A549 treated with dexamethasone at 1 μM for 4 hours (cell line): ENCODE results near the gene KRTAP10-3. TPM values are rescaled to one million over a fixed set of nuclear protein-coding genes. Genes with fewer than 3 reads are reported as not detected.

Experiments
- total RNA-seq: library from RNA; stranded (reverse); fragments of 200-300 nt; extraction: Qiagen RNA extraction; gene quantifications from 5 replicates; pipeline ENCODE4 v1.2.3, GENCODE V29; 2022

KRTAP10-3 gene
- total RNA-seq = not detected in 5 replicates

DNA sequence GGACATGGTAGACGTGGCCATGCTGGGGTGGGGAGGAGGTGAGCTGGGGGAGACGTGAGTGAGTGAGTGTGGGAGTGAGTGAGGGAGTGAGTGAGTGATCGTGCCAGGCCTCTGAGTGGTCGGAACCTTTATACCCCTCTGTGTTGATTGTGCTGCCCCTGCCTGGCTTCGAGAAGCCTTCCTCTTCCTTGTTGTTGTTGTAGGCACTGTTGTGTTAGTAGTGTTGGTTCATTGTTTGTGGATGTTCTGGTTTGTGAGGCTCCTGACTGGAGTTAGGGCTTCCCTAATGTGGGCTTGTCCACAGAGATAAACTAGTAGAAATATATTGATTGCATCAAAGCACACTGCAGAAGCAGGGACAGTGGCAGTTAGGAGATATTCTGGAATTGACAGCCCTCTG, at the start of gene KRTAP10-3:
Gene KRTAP10-3 (minus strand): TSS at position 101 of the 400 bp plus-strand sequence. CDS start 80 bp downstream, at position 21.

DNA sequence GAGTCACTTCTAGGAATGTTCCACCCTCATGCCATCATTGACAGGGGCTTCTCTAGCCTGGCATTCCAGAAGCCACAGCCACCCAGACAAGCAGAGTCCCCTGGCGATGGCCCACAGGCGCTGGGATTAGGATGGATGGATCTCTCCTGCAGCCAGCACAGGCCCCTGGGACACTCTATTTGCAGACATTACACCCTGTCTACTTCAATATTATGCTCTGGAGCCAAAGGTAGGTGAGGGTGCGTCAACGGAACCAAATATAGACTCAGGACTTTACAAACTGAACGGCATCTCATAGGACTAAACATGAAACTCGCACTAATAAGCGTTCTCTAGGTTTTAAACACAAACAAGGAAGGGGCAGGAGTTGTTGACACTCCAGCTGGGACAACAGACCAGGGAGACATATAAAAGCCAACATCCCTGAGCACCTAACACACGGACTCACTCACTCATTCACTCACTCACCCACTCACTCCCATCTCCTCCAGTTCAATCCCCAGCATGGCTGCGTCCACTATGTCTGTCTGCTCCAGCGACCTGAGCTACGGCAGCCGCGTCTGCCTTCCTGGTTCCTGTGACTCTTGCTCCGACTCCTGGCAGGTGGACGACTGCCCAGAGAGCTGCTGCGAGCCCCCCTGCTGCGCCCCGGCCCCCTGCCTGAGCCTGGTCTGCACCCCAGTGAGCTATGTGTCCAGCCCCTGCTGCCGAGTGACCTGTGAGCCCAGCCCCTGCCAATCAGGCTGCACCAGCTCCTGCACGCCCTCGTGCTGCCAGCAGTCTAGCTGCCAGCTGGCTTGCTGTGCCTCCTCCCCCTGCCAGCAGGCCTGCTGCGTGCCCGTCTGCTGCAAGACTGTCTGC, 41.8 kb upstream of the KRTAP10-3 start, which contains the start of gene KRTAP10-7:
Gene KRTAP10-7 (plus strand): TSS at position 480 of the 861 bp plus-strand sequence. CDS start 25 bp downstream, at position 505.

GRCh38 chr21:44592446-44593311, 34.1 kb upstream of the KRTAP10-3 start, which contains the start of gene KRTAP10-6:
KRTAP10-6 (minus strand) TSS chr21:44592505; CDS start chr21:44592484, 21 bp downstream.

DNA sequence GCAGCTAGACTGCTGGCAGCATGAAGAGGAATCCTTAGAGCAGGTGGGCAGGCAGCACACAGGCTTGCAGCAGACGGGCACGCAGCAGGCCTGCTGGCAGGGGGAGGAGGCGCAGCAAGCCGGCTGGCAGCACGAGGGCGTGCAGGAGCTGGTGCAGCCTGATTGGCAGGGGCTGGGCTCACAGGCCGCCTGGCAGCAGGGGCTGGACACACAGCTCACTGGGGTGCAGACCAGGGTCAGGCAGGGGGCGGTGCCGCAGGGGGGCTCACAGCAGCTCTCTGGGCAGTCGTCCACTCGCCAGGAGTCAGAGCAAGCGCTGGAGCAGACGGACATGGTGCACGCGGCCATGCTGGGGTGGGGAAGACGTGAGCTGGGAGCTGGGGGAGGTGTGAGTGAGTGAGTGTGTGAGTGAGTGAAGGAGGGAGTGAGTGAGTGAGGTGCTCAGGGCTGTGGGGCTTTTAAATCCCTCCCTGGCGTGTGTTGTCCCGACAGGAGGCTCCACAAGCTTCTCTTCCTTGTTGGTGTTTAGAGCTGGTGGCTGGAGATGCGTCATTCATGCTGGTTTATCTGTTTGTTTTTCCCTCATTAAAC, 21.7 kb upstream of the KRTAP10-3 start, which contains the start of gene KRTAP10-5:
Gene KRTAP10-5 (minus strand): TSS at position 374 of the 591 bp plus-strand sequence. CDS start 26 bp downstream, at position 348.

GRCh38 chr21:44573630-44574456, 15.2 kb upstream of the KRTAP10-3 start, which contains the start of gene KRTAP10-4:
KRTAP10-4 (plus strand) TSS chr21:44573729; CDS start chr21:44573759, 30 bp downstream.

DNA sequence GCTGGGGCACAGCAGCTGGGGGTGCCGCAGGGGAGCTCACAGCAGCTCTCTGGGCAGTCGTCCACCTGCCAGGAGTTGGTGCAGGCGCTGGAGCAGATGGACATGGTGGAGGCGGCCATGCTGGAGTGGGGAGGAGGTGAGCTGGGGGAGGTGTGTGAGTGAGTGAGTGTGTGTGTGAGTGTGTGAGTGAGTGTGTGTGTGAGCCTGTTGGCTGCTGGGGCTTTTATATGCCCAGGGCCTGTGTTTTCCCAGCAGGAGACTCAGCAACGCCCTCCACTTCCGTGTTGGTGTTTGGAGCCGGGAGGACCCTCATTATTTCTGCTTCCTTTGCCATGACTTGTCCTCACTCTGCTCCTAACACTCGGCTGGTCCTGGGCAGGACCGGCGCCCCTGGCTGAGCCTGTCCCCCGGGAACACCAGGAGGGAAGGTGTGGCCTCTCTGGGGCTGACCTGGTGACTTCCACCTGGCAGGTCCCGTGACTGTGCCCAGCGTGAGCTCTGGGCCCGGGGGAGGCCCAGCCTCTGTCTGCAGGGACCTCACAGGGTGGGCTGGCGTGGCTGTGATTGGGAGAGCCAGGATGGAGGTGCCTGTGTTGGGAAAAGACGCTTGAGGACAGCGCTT, 7.1 kb downstream of the KRTAP10-3 start, which contains the start of gene KRTAP10-2:
Gene KRTAP10-2 (minus strand): TSS at position 166 of the 622 bp plus-strand sequence. CDS start 47 bp downstream, at position 119.

DNA sequence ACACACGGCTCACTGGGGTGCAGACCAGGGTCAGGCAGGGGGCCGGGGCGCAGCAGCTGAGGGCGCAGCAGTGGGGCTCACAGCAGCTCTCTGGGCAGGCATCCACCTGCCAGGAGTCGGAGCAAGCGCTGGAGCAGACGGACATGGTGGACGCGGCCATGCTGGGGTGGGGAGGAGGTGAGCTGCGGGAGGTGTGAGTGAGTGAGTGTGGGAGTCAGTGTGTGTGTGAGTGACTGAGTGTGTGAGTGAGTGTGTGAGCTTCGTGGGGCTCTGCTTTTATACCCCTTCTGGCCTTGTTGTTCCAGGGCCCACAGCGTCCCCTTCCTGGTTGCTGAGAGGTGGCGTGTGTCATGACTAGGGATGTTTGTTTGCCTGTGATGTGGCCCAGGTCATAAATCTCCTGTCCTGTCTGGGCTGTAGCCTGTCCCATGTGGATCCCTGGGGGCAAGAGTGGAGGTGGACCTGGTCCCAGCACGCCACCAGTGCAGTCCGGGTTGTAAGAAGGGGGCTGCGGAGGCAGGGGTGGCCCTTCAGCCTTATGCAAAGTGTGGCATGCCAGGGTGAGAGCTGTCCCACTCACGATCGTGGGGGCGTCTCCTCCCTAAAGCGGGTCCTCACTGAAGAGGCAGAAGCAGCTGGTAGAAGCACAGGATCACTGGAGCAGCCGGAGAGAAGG, 18.5 kb downstream of the KRTAP10-3 start, which contains the start of gene KRTAP10-1:
Gene KRTAP10-1 (minus strand): TSS at position 205 of the 676 bp plus-strand sequence. CDS start 45 bp downstream, at position 160.

Other genes starting within 250 kb of the KRTAP10-3 start
- gene CFAP410, start 219.4 kb downstream of the KRTAP10-3 start, total RNA-seq = 5.1 to 8.7 TPM (median 6.7 TPM) in 5 replicates
- gene TRPM2, start 205.2 kb downstream of the KRTAP10-3 start, total RNA-seq = 6.5 to 9.8 TPM (median 7.8 TPM) in 5 replicates
- gene LRRC3, start 103.3 kb downstream of the KRTAP10-3 start, total RNA-seq = 1.7 to 2.5 TPM (median 2.4 TPM) in 5 replicates
- gene KRTAP10-1, start 18.6 kb downstream of the KRTAP10-3 start, total RNA-seq = not detected in 5 replicates
- gene KRTAP10-2, start 7.3 kb downstream of the KRTAP10-3 start, total RNA-seq = not detected in 5 replicates
- gene KRTAP10-4, start 14.9 kb upstream of the KRTAP10-3 start, total RNA-seq = not detected in 5 replicates
- gene KRTAP10-5, start 21.8 kb upstream of the KRTAP10-3 start, total RNA-seq = not detected in 5 replicates
- not detected in 5 replicates for gene KRTAP10-6, start 33.7 kb upstream of the KRTAP10-3 start, total RNA-seq
- not detected in 5 replicates for gene KRTAP10-7, start 41.8 kb upstream of the KRTAP10-3 start, total RNA-seq
- not detected in 5 replicates for gene KRTAP10-8, start 53.3 kb upstream of the KRTAP10-3 start, total RNA-seq
- gene KRTAP10-9, start 68.3 kb upstream of the KRTAP10-3 start, total RNA-seq = not detected in 5 replicates
- not detected in 5 replicates for gene KRTAP10-10, start 78.6 kb upstream of the KRTAP10-3 start, total RNA-seq
- not detected in 5 replicates for gene KRTAP10-11, start 87.6 kb upstream of the KRTAP10-3 start, total RNA-seq
- not detected in 5 replicates for gene KRTAP12-4, start 95.9 kb upstream of the KRTAP10-3 start, total RNA-seq
- gene KRTAP12-3, start 99.1 kb upstream of the KRTAP10-3 start, total RNA-seq = not detected in 5 replicates
- gene KRTAP12-2, start 108.1 kb upstream of the KRTAP10-3 start, total RNA-seq = not detected in 5 replicates
- gene KRTAP12-1, start 123.4 kb upstream of the KRTAP10-3 start, total RNA-seq = not detected in 5 replicates
- not detected in 5 replicates for gene KRTAP10-12, start 138.4 kb upstream of the KRTAP10-3 start, total RNA-seq
- 0.04 TPM in 1 of 5 replicates, not detected in the others for gene TSPEAR, start 152.8 kb upstream of the KRTAP10-3 start, total RNA-seq
- 28.1 to 33.5 TPM (median 32.3 TPM) in 5 replicates for gene UBE2G2, start 243.0 kb upstream of the KRTAP10-3 start, total RNA-seq